Fibroblast of the aortic adventitia (primary cell): ENCODE data around the gene ZNF556. TPM values are rescaled to one million over a fixed set of nuclear protein-coding genes. Genes with fewer than 3 reads are reported as not detected.
"Not testable (repeated sequence)": the region's sequence is repeated elsewhere in the genome, so short reads cannot be mapped to it uniquely, and the experiment has no call there.

ENCODE experiments used
- DNase-seq: peaks from one replicate; pipeline ENCODE4 v3.0.0-alpha.2; 2010; ENCODE audit warnings: low read depth
- H3K4me3 ChIP-seq: 2 replicates; pipeline ENCODE4 v1.5.1; 2011; ENCODE audit warnings: low read depth, mild to moderate bottlenecking, control low read depth, low read length, moderate library complexity
- total RNA-seq: library from RNA; depleted of rRNA; stranded (reverse); fragments of >200 nt; gene quantifications from 2 replicates; pipeline ENCODE4 v1.2.3, GENCODE V29; 2012; ENCODE audit warnings: low replicate concordance
- TF ChIP-seq, protein P1 (sequence below): IDR thresholded peaks from 2 replicates; pipeline ENCODE4 v1.5.1; 2011; ENCODE audit warnings: mild to moderate bottlenecking, low read length, control low read depth, inconsistent platforms; ENCODE audit not compliant: insufficient read depth

ZNF556 gene
- total RNA-seq, 1 donor = not detected

DNA sequence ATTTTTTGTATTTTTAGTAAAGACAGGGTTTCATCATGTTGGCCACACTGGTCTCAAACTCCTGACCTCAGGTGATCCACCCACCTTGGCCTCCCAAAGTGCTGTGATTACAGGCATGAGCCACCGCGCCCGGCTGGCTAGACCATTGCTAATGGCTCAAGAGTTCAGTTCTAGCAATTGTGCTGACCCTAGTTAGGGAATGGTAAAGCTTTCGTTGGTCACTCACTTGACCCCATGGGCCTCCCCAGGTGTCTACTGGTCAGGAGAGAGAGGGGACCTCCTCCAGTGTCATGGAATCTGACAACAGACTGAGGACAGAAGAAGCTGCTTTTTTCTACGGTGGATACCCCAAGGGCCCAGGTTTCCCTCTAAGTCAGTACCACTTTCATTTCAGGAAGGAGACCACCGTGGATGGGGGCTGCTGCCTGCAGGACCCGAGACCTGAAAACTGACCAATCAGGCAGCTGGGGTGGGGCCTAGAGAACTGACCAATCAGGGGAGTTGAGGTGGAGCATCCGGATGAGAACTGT lies 575 bp upstream of the ZNF556 start:
- no peak for DNase-seq
- TF ChIP-seq, protein P1, sequence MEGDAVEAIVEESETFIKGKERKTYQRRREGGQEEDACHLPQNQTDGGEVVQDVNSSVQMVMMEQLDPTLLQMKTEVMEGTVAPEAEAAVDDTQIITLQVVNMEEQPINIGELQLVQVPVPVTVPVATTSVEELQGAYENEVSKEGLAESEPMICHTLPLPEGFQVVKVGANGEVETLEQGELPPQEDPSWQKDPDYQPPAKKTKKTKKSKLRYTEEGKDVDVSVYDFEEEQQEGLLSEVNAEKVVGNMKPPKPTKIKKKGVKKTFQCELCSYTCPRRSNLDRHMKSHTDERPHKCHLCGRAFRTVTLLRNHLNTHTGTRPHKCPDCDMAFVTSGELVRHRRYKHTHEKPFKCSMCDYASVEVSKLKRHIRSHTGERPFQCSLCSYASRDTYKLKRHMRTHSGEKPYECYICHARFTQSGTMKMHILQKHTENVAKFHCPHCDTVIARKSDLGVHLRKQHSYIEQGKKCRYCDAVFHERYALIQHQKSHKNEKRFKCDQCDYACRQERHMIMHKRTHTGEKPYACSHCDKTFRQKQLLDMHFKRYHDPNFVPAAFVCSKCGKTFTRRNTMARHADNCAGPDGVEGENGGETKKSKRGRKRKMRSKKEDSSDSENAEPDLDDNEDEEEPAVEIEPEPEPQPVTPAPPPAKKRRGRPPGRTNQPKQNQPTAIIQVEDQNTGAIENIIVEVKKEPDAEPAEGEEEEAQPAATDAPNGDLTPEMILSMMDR = no peak
- H3K4me3 ChIP-seq = no peak overlapping the region

DNA sequence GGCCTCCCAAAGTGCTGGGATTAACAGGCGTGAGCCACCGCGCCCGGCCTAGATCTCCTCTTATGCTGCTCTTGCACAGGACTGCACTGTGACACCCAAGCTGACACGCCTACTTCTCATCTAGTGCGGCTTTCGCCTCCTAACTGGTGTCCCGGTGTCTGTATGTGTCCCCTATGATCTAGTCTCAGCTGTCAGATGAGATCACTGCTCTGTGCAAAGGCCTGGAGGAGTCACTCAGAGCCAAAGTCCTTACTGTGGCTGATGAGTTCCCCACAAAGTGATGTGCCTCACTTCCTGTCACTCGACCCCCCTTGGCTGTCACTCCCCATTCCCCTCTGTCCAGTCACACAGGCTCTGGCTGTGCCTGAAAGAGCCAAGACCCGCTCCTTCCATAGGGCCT lies 2.5 kb downstream of the ZNF556 start:
- H3K4me3 ChIP-seq = no peak overlapping the region
- TF ChIP-seq, protein P1 = no peak
- no peak for DNase-seq

GRCh38 chr19:2872175-2872574 lies 5.0 kb downstream of the ZNF556 start:
- not testable (repeated sequence) for H3K4me3 ChIP-seq, DNase-seq

DNA sequence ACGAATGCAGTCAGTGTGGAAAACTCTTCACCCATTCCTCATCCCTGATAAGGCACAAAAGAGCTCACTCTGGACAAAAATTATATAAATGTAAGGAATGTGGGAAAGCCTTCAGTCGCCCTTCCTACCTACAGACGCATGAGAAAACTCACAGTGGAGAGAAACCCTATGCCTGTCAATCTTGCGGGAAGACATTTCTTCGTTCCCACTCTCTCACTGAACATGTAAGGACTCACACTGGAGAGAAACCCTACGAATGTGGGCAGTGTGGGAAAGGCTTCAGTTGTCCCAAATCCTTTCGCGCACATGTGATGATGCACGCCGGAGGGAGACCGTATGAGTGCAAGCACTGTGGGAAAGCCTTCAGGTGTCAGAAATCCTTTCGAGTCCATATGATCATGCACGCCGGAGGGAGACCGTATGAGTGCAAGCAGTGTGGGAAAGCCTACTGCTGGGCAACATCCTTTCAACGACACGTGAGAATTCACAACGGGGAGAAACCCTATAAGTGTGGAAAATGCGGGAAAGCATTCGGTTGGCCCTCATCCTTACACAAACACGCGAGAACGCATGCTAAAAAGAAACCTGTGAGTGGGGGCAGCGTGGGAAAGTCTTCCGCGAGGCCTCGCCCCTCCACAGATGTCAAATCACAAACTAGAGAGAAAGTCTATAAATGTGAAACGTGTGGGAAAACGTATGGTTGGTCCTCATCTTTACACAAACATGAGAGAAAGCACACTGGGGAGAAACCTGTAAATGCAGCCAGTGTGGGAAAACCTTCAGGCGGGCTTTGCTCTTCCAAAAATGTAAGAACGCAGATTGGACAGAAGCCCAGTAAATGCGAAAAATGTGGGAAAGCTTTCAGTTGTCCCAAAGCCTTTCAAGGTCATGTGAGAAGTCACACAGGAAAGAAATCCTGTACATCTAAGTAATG lies 10.5 kb downstream of the ZNF556 start:
- TF ChIP-seq, protein P1 = no peak
- DNase-seq = no peak
- H3K4me3 ChIP-seq = no peak overlapping the region

DNA sequence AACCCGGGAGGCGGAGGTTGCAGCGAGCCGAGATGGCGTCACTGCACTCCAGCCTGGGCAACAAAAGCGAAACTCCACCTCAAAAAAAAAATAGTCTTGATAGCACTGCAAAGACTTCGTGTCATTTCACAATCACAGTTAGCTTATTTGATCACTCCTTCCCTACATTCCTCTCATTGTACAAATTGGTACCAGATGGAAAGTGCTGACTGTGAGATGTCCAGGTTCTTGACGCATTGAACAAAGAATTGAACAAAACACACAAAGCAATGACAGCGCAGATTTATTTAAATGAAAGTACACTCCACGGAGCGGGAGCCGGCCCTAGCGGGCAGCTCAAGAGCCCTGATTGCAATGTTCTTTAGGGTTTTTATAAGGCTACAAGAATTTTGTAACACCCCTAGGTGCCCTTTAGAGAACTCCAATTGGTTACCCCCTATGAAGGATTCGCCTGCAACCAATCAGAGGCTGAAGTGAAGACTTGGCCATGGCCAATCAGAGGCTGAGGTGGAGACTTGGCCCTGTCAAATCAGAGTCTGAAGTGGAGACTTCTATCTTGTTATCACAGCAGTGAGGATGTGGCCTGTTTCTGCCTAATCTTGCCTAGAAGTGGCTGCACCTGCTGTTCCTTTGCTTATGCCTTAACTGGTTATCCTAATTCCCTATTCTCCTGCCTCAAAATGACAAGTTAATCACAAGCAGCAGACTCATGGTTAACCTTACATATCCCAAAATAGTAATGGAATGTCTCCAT lies 16.7 kb downstream of the ZNF556 start:
- peak; percentile 3 for DNase-seq
- TF ChIP-seq, protein P1 = no peak

DNA sequence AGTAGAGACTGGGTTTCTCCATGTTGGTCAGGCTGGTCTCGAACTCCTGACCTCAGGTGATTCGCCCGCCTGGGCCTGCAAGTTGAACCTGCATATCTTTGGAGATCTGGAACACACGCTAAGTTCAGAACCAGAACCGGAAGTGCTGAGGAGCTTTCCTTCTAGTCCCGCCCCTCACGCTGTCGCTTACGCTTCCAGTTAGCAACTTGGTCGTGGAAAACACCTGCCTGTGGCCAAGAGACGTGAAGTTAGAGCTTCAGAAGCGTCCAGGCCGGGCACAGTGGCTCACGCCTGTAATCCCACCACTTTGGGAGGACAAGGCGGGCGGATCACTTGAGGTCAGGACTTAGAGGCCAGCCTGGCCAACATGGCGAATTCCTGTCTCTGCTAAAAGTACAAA lies 18.6 kb downstream of the ZNF556 start:
- H3K4me3 ChIP-seq = no peak overlapping the region
- TF ChIP-seq, protein P1 = no peak
- no peak for DNase-seq

More for the DNA sequence above, 16.7 kb downstream of the ZNF556 start:
- H3K4me3 ChIP-seq = no peak overlapping the region

GRCh38 chr19:2887391-2887914 lies 20.3 kb downstream of the ZNF556 start:
- peak overlapping the region; percentile 19 for H3K4me3 ChIP-seq
- TF ChIP-seq, protein P1 = peak; percentile 69
- peak; percentile 86 for DNase-seq
